HG03457 (cell line): ENCODE data around the gene PCSK5.

Experiments used
- ATAC-seq: cut with Tn5 transposase; IDR thresholded peaks from one replicate; pipeline ENCODE4 v1.9.1; 2021; ENCODE audit warnings: moderate number of reproducible peaks; ENCODE audit not compliant: unreplicated experiment

PCSK5 gene

GRCh38 chr9:76115396-76115795 is 224.9 kb downstream of the PCSK5 start:
- ATAC-seq = no peak

GRCh38 chr9:76115982-76116646 is 225.6 kb downstream of the PCSK5 start:
- ATAC-seq = no peak

- no peak for ATAC-seq
These were observed 226.4 kb downstream of the PCSK5 start for GRCh38 chr9:76116913-76117312.

- ATAC-seq = no peak
These were observed 237.2 kb downstream of the PCSK5 start for GRCh38 chr9:76127637-76128036.

- no peak for ATAC-seq
These were observed 245.4 kb downstream of the PCSK5 start for GRCh38 chr9:76135902-76136301.

- ATAC-seq = no peak
These were observed 246.5 kb downstream of the PCSK5 start for GRCh38 chr9:76136986-76137385.

GRCh38 chr9:76137931-76138330 is 247.5 kb downstream of the PCSK5 start:
- ATAC-seq = no peak

GRCh38 chr9:76138360-76138759 is 247.9 kb downstream of the PCSK5 start:
- no peak for ATAC-seq

GRCh38 chr9:76143834-76144233 is 253.4 kb downstream of the PCSK5 start:
- no peak for ATAC-seq

- no peak for ATAC-seq
These were observed 259.5 kb downstream of the PCSK5 start for GRCh38 chr9:76150013-76150412.

- no peak for ATAC-seq
These were observed 260.8 kb downstream of the PCSK5 start for GRCh38 chr9:76151267-76151666.

GRCh38 chr9:76153339-76153738 is 262.9 kb downstream of the PCSK5 start:
- no peak for ATAC-seq

GRCh38 chr9:76153902-76154629 is 263.6 kb downstream of the PCSK5 start:
- no peak for ATAC-seq

- ATAC-seq = no peak
These were observed 264.9 kb downstream of the PCSK5 start for GRCh38 chr9:76155361-76155760.

GRCh38 chr9:76158713-76159112 is 268.2 kb downstream of the PCSK5 start:
- no peak for ATAC-seq

GRCh38 chr9:76159293-76159926 is 268.9 kb downstream of the PCSK5 start:
- ATAC-seq = no peak

- no peak for ATAC-seq
These were observed 270.6 kb downstream of the PCSK5 start for GRCh38 chr9:76161106-76161505.

GRCh38 chr9:76161541-76161940 is 271.1 kb downstream of the PCSK5 start:
- no peak for ATAC-seq

- ATAC-seq = no peak
These were observed 271.7 kb downstream of the PCSK5 start for GRCh38 chr9:76162086-76162730.

- ATAC-seq = no peak
These were observed 272.5 kb downstream of the PCSK5 start for GRCh38 chr9:76162751-76163500.

- ATAC-seq = no peak
These were observed 276.1 kb downstream of the PCSK5 start for GRCh38 chr9:76166526-76166925.
